HG03565 (cell line): Measurements from ENCODE around the gene COPS3.

Source experiments
- ATAC-seq: cut with Tn5 transposase; IDR thresholded peaks from one replicate; pipeline ENCODE4 v1.9.1; 2021; ENCODE audit warnings: mild to moderate bottlenecking, moderate library complexity; ENCODE audit not compliant: unreplicated experiment

COPS3 gene

DNA sequence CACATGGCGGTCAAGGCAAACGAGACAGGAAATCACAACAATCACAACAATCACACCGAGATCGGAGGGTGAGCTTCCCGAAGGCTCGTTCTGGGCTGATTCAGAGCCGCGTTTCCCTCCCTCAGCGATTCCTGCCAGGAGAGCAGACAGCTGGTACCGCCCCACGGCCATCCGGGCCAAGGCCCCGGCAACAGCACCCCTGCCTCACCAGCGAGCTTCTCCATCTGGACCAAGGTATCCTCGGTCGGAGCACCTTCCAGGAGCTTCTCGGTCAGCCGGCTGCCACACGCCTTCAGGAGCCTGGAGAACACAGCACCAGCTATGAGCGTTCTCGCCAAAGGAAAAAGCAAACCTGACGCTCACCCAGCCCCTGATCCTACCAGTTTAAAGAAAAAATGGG, 59.7 kb downstream of the COPS3 start:
- ATAC-seq: no peak

DNA sequence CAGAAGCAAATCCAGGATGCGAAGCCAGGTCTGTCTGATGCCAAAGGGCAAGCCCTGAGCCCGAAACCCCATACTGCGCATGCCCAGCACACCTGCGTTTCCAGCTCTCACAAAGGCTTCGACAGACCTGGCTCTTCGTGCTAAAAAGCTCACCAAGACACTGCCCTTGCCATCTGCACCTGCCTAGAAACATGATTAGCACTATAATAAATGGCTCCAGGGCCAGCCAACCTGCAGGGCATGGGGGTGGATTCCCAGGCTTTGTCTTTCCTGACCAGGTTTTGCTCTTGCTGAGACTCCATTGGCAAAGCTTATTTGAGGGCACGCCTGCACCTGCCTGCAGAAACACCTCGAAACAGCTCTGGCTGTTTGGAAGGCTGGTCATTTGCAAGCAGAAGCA, 60.5 kb downstream of the COPS3 start:
- ATAC-seq: no peak

DNA sequence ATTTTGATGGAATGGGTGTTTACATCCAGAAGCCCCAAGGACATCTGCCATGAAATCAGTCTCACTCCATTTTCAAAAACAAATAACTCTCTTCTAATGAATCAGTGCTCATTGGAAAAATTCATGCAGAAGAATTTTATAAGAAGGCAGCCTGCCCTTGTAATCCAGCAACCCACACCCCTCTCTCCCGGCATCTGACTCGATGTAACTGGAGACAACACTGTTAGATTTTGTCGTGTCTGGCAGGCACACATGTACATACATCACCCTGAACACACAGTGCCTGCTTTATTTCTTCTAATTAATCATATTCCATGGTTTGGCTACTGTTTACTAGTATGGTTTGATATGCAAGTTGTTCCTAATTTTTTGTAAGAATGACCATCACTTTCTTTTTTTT, 63.1 kb downstream of the COPS3 start:
- ATAC-seq: no peak

DNA sequence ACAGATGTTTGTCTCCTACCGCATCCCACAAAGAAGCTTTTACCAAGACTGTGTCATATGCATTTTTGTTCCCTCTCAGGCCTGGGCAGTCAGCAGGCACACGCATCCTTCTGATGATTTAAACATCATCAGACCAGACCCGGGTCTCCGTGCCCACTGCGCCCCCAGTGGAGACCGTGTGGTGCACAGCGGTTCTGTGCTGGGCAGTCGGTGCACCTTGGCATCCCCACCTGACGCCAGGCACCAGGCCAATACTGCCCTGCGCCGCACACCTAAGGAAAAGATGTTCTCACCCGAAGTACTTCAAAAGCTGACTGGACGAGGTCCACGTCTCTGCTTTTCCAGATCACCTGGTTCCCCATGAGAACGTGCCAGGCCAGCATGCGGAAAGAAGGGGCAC, 64.3 kb downstream of the COPS3 start:
- no peak for ATAC-seq

DNA sequence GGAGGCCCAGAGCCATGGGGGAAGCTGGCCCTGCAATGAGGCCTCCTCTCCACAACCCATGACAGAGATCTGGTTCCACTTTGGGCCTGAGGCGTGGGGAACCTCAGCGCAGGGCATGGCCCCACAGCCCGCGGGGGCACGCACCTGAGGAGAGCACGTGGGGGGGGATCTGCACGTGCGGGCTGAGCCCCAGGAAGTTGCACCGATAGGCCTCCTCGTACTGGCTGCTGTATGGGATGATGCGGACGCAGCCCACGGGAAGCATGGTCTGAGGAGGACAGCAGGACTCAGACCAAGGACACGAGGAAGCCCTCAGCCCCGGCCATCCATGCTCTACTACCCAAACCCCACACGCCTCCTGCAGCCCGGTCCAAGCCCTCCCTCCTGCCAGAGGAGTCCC, 64.8 kb downstream of the COPS3 start:
- no peak for ATAC-seq

DNA sequence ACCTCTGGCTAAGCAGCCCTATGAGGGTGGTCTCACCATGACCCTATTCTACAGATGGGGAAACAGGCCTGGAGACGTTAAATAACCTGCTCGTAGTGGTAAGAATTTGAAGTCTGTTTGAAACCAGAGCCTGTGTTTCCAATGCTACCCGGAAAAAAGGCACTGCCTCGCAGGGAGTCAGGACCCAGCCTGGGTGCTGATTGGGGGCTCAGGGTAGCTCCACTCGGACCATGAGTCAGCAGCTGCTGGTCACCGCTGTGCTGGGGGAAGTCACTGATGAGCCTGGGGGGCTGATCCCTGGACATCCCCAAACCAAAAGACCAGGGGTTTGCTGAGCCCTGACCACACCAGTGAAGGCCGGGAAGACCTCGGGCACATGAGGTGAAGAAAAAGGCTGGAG, 65.5 kb downstream of the COPS3 start:
- no peak for ATAC-seq

DNA sequence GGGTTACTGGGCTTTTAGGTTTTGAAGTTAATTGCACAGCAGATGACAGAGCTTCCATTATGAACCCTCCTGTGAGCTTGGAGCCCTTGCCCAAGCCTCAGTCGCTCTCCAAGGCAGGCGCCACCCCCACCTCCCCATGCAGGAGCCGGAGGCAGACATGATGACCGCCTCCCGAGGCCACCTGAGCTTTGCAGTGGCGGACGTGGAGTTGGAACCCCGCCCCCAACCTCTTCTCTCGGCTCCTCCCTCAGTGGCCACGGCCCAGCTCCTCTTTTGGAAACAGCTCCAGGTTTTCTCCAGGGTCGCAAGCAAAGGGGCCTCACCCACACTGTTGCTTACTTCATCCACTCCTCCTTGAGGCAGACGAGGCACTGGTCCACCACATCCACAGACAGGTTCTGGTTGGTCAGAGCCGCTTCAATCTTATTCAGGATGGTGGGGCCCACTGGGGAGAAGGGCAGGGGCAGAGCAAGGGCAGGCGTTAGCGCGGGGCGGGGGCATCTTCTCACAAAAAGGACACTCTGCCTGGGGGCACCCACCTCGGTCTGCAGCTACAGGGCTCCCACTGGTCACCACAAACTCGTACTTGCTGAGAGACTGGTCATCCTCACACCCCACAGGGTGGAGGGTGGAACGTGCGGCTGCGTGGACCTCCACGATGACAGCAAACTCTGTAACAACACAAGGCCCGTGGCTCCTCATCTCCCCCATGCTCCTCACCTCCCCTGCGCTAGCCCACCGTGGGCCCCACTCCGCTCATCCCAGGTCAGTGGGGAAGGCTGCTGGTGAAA, 66.2 kb downstream of the COPS3 start:
- no peak for ATAC-seq

DNA sequence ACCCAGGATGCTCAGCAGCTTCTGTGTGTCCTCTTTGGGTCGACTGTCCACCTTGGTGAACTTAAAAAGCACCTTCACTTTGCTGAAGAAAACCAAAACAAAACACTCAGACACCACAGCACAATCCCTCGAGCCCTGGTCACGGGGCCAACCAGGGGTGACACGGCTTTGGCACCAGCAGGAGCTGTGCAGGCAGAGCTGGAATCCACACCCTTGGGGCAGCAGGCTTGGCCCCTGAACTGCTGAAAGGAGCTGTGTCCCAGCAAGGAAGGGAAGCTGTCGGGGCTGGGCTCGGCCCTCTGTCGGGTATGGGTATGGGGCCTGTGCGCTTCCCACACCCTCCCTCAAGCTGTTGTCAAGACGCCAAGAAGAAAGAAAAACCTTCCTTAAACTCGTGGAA, 67.3 kb downstream of the COPS3 start:
- ATAC-seq: no peak

DNA sequence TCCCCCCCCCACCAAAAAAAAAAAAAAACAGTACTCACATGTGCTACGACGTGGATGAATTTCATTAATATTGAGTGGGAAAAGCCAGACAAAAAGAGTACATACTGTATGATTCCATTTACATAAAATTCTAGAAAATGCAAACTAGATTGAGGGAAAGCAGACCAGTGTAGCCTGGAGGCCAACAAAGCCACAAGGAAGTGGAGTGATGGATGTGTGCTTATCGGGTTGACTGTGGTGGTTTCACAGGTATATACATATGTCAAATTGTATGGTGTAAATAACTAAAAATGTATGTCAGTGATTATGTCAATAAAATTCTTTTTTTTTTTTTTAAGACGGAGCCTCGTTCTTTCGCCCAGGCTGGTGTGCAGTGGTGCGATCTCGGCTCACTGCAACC, 73.0 kb downstream of the COPS3 start:
- ATAC-seq: no peak

DNA sequence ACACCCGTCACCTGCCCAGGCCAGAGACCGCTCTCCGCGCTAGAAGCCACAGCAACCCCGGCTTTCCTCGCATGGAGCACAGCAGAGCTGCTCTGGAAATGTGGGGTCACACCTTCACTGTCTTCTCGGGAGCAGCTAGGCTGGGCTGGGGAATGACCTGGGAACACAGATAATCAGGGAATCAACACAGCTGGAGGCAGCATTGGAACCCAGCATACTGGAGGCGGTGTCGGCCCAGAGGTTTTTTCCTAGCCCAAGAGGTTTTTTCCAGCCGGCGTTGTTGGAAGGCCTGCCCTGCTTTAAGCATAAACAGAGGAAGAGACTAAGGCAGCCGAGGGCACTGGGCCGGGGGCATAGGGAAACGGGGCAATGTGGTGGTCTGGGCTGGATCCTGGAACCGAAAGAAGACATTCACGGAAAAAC, 74.1 kb downstream of the COPS3 start:
- ATAC-seq: no peak

DNA sequence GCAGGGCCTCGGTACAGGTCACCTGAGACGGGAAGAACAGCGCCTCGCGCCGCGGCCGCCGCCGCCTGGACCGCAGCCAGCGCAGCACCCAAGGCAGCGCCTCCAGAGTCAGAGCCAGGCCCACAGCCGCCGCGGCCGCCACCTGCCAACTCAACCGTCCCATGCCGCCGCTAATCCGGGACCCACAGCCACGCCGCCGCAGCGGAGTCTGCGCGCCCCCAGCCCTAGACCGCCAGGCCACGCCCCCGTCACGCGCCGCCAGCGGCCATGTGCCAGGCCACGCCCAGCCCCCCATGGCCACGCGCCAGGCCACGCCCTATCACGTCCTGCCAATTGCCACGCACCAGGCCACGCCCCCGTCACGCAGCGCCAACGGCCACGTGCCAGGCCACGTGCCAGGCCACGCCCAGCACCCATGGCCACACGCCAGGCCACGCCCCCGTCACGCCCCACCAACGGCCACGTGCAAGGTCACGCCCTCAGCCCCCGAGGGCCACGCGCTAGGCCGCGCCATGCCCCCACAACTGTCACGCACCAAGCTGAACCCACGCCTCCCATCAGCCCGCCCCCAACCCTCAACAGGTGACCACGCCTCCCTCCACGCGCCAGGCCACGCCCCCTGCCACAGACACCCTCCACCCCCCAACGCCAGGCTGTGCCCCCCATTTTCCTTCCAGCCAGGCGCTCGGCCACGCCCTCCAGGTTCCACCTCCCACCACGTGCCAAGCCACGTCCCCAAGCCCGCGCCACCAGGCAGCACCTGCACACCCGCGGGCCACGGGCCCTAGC, 74.7 kb downstream of the COPS3 start, which contains the start of gene PLD6:
PLD6 (minus strand) TSS at position 210 of the 789 bp plus-strand sequence; CDS start at position 163, 47 bp downstream.
- ATAC-seq: peak; percentile 52

DNA sequence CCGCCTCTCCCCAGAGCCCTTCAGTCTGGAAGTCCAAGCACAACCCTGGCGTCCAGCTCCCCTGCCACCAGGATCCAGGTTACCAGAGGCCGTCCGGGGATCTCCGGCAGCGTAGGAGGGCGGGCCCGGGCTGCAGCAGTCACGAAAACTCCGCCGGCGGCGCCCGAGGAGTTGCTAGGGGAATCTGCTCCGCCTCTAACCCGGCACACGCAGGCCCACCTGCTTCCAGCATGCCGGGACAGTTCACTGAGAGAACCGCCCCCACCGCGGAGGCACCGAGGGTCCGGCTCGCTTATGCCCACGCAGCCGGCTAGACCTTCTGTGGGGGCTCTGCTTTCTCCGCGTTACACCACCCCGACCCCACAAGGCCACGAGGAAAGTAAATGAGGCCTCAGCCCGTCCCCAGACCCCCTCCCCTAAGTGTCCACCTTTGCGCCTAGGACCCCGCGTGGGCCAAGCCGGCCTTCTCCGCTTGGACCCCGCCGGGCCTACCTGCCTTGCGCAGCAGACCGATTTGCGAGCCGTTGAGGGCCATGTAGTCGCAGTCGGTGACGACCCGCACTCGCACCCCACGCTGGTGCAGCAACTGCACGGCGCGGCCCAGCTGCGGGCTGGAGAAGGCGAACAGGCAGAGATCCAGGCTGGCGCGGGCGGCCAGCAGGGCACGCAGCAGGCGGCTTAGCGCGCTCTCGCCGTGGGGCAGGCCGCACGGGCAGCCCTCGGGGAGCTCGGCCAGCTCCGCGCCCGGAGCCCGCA, 75.5 kb downstream of the COPS3 start:
- no peak for ATAC-seq

DNA sequence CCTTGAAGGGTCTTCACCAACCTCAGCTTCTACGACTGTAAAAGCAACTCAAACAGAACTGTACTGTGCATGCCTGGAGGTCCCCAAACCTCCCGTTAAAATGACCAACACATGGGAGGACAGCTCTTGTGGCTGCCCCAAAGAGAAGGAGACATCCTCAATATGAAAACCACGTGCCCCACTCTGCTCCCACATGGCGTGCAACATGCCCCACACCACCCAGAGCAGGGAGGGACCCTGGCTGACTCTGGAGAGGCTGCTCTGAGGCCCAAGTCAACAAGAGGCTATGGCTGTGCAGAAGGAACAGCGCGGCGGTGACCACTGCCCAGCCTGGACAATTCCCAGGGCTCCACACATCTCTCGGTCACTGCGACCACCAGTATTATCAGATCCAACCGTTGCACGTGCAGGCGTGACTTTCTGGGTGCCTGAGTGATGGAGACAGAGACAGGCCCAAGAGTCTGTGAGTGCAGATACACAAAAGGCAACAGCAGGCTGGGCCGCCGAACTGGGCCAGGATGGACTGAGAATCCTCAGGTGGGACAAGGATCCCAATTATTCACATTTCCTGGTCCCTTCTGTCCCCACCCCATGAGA, 76.3 kb downstream of the COPS3 start:
- no peak for ATAC-seq

DNA sequence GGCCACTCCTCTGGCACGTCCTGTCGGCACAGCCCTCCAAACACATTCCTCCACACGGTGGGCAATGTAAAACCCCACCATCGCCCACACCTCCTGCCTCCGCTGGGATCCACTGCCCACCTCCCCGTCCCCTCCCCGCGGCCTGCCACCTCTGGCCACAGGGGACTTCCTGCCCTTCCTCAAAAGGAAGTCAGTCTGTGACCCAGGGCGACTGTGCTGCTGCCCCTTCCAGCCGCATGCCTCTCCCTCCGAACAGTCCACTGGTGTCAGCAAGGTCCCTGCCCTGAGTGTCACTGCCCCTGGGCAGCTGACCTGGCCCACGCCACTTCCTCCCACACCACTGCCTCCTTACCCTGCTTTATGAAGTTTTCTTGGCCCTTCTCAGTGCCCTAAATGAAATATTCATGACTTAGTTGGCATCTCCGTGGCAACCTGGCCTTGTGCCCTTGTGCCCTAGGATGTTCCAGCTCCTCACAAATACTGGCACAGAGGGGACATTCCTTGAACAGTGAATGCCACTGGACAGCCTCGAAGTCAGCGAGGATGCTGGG, 76.9 kb downstream of the COPS3 start:
- ATAC-seq: no peak

DNA sequence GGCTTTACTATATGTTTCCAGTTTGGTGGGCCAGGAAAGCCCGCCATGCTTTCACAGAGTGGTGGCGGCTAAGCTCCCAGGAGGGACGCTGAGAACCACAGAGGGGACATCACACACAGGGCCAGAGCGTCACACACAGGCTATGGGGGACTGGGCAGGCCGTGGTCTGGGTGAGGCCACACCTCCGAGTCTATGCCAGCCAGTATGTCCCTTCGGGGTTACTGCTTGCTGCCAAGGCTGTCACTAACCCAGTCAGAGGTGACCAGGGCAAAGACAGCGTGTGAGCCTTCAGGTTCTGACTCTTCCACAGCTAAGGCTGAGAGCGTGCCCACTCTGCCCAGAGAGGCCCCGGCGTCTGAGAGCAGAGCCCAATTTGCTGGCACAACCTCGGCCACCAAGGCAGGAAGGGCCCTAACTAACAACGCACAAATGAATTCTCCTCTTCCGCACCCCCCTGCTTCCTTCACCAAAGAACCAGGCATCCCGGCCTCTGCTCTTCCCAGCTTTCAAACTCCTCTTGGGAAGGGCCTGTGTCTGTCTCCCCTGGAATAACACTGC, 77.8 kb downstream of the COPS3 start:
- ATAC-seq: no peak

DNA sequence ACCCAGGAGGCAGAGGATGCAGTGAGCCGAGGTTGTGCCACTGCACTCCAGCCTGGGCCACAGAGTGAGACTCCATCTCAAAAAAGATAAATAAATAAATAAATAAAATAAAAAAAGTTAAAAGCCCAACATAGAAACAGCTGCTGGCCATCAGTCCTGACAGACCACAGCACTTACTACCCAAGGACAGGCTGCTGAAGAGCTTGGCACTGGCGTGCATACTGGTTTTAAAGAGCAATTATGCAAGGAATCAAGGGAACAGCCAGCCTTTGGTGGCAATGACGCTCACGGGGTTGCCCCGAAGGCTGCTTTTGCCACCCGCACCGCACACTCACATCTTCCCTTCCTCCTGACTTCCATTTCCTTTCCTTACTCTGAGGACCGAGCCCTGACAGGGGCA, 79.1 kb downstream of the COPS3 start:
- ATAC-seq: no peak

DNA sequence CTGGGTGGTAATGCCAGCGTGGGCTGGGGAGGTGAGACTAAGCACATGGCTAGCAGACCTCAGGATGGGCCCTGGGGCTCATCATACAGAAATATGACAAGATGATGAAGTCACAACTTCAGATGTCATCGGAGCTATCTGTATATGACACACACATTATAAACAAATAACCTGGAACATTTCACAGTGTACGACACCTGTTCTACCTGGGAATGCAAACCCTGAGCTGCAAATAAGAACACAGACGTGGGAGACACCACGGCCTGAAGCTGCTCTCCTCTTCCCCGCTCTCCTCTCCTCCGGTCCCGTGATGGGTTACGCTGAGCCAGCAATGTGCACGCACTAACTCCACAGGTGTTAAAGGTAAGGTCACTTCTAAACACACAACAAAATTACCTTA, 79.8 kb downstream of the COPS3 start:
- ATAC-seq: no peak

DNA sequence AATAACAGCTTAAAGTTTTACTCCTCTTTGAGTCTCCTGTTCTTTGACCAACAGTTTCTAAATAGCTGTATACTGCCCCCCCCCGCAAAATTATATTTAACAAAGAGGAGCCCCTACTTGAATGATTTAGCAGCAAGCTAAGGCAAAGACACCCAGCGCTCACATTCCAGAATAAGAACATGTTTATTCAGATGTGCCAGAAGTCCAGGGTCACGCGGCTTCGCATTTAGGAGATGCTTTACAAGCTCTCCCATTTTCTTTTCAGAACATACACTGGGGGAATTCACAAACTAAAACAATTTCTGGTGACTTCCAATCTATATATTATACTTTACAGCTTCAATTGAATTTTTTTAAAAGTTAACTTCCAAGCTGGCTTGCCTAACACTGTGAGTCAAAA, 80.2 kb downstream of the COPS3 start:
- ATAC-seq: no peak

DNA sequence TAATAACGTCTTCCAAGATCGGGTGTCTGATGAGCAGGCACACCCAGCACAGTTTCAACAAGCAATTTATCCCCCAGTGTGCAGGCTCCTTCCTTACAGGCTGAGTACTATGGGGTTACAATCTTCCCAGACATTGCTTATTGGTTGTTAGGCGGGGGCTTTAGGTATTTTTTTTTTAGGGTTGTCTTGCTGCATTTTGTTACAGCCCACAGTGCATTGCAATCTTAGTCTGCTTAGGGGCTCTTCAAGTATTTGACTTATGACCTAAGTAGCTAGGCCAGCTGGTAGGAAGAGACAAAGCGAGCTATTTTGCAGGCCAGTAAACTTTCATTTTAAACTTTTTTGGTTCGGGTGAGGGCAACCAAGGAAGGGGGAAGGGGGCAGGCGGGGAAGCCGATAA, 80.7 kb downstream of the COPS3 start:
- ATAC-seq: no peak

DNA sequence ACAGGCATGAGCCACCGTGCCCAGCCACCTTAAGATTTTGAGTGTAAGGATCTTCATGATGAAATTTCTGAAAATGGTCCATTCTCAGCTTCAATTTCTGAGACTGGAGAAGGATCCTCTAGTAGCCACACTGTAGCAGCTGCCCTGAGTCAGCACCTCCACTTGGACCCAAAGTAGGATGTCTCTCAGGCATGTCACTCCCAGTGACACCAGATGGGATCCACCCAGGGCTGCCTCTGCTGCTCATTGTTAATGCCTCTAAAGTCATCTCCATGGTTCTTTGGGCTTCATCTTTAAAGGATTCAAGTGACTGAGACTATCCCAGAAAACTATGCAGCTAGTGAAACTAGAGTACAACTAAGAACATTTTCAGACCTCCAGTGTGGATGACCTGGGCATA, 82.8 kb downstream of the COPS3 start:
- ATAC-seq: no peak

DNA sequence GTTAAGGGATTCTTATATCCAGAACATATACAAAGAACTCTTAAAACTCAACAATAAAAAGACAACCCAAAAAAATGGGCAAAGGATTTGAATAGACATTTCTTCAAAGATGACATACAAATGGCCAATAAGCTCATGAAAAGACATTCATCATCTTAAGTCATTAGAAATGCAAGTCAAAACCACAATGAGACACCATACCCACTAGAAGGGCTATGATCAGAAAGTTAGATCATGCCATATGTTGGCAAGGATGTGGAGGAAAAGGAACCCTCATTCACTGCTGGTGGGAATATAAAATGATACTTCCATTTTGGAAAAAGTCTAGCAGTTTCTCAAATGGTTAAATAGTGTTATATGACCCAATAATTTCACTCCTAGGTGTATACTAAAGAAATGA, 84.3 kb downstream of the COPS3 start:
- ATAC-seq: no peak
